IPS-NIHi7 (cell line): ENCODE measurements around the gene FLT4.
A peak's percentile ranks its signal among the peaks of the same experiment; 100 is the strongest.
"Not testable (repeated sequence)": the region's sequence is repeated elsewhere in the genome, so short reads cannot be mapped to it uniquely, and the experiment has no call there.

Experiments
- DNase-seq: peaks from one replicate; pipeline ENCODE4 v3.0.0; 2012; ENCODE audit warnings: mixed read lengths; ENCODE audit errors: extremely low spot score

Gene FLT4

DNA sequence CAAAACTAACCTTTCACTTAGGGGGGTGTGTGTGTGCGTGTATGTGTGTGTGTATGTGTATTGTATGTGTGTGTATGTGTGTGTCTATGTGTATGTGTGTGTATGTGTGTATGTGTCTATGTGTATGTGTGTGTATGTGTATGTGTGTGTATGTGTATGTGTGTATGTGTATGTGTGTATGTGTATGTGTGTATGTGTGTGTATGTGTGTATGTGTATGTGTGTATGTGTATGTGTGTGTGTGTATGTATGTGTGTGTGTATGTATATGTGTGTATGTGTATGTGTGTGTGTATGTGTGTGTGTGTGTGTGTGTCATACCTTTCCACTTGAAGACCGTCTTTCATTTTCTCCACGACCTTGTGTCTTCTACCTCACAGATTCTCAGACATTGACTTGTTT lies 20.8 kb upstream of the FLT4 start:
- DNase-seq: no peak

GRCh38 chr5:180669661-180670060 lies 20.3 kb upstream of the FLT4 start:
- no peak for DNase-seq

GRCh38 chr5:180668835-180669596 lies 19.6 kb upstream of the FLT4 start:
- DNase-seq: no peak

GRCh38 chr5:180666812-180667211 lies 17.4 kb upstream of the FLT4 start:
- no peak for DNase-seq

- no peak for DNase-seq
These were observed 16.4 kb upstream of the FLT4 start for GRCh38 chr5:180665682-180666404.

DNA sequence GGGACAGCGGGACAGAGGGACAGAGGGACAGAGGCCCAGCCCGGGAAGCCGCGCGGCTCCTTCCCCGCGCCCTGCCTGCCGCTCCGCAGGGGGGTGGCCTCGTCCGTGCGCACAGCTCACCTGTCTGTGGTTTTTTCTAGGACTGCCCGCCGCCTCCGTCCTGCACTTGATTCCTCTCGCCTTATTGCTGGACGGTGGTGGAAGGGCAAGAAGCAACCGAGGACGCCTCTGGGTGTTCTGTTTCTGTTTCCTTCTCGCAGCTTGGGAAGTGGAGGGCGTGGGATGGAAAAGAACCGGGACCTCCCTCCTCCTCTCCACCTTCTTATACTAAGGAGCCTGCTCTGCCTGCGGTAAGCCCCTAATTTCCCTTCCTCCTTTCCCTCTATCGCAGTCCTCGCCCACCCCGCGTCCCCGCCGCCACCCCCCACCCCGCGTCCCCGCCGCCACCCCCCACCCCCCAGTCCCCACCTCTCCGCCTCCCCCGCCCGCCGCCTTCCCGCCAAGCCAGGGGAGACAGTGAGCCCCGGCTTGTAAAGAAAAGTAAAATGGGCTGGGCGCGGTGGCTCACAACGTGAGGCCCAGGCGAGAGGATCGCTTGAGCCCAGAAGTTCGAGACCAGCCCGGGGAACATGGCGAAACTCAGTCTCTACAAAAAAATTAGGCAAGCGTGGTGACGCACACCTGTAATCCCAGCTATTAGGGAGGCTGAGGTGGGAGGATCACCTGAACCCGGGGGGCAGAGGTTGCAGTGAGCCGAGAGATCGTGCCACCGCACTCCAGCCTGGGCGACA lies 9.6 kb upstream of the FLT4 start:
- DNase-seq: no peak

DNA sequence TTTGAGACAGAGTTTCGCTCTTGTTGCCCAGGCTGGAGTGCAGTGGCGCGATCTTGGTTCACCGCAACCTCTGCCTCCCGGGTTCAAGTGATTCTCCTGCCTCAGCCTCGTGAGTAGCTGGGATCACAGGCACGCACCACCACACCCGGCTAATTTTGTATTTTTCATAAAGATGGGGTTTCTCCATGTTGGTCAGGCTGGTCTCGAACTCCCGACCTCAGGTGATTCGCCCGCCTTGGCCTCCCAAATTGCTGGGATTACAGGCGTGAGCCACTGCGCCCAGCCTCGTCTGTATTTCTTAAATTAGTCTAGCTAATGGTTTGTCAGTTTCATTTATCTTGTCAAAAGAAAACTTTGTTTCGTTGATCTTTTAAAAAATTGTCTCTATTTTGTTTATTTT lies 5.8 kb upstream of the FLT4 start:
- not testable (repeated sequence) for DNase-seq

- no peak for DNase-seq
These were observed 3.4 kb upstream of the FLT4 start for GRCh38 chr5:180652771-180653170.

DNA sequence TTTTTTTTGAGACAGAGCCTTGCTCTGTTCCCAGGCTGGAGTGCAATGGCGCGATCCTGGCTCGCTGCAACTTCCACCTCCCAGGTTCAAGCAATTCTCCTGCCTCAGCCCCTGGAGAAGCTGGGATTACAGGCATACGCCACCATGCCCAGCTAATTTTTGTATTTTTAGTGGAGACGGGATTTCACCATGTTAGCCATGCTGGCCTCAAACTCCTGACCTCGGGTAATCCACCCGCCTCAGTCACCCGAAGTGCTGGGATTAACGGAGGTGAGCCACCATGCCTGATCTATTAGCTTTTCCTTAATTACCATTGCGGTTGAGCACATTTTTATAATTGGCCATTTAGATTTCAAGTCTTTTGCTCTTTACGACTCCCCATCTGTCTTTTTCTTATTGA lies 2.9 kb upstream of the FLT4 start:
- DNase-seq: no peak

DNA sequence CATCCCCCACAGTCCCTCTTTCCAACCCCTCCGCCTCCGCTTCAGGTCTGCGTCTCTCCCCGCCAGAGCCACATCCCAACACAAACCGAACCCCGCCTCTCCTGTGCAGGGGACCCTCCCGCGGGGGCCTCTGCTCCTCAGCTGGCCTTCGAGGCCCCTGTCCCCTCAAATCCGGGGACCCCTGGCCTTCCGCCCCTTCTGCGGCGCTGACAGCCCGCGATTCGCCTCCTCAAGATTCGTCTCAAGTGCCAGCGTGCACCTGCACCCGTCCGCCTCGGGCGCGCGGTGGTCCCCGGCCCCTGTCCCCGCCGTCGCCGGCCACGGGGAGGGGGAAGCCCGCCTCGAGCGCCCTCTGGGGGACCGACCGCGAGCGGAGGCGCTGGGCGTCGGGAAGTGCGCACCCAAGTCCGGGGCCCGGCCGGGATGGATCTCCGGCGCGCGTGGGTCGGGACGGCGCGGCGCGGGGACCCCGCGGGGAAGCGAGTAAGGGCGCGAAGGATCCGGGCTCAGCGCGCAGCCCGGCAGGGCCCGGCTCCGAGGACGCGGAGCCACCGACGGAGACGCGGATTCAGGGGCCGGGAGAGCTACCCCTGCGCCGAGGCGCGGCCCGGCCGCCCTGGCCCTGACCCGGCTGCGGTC lies 623 bp downstream of the FLT4 start:
- DNase-seq: peak; percentile 82

DNA sequence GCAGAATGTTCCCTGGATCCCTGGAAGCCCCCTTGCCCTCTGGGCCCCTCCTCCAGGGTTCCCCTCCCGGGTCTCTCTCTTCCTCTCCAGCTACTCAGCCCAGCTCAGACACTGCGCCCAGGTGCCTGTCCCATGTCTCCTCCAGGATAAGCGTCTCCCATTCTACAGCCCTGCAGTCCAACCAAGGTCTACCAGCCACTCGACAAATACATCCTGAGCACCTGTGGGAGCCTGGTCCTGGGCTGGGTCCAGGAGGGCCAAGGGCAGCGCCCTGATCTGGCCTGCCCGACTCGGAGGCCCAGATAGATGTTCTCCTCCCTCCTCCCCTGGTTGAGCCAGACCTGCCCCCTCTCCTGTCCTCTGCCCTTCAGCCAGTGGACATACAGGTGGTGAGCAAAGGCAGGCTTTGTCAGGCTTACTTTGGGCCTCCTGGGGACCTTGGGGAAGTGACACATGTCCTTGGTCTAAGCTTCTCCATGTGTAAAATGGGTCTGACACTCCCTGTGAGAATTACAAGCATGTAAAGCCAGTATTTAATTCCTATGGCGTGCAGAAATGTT lies 1.4 kb downstream of the FLT4 start:
- DNase-seq: no peak

DNA sequence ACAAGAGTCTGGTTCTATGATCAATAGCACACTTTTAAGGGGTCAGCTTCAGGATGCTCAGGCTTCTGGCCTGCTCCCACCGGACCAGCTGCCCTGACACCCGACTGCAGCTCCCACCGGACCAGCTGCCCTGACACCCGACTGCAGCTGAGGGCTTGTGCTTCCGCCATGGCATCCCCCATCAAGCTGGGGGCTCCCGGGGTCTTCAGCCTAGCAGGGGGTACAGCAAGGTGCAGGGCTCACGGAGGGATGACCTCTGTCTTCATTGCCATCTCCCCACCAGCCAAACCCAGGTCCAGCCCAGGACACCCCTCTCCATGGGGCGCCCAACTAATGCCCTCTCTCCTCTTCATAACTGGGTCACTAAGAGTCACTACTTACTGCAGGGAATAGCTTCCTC lies 1.9 kb downstream of the FLT4 start:
- DNase-seq: no peak

GRCh38 chr5:180646963-180647305 lies 2.5 kb downstream of the FLT4 start:
- no peak for DNase-seq

GRCh38 chr5:180646289-180646962 lies 3.0 kb downstream of the FLT4 start:
- no peak for DNase-seq

GRCh38 chr5:180645274-180646204 lies 3.9 kb downstream of the FLT4 start:
- DNase-seq: no peak

DNA sequence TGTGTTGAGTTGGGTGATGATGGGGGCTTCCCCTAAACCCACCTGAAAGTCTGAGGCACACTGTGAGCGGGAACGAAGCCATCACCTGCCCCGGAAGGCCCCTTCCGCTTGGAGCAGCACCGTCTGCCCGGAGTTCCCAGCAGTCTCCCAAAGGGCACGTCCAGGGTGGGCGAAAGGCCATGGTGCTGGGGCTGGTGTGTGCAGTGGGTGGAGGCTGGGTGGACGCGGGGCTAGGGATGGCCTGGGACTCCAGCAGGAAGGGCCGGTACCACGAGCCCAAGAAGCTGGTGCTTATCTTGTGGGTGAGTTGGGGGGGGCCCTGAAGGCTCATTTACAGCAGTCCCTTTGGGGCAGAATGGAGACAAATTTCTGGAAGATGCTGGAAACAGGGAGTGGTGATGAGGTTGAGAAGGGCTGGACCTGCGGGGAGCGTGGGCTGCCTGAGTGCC lies 4.6 kb downstream of the FLT4 start:
- no peak for DNase-seq

- no peak for DNase-seq
These were observed 5.1 kb downstream of the FLT4 start for GRCh38 chr5:180644129-180644824.

DNA sequence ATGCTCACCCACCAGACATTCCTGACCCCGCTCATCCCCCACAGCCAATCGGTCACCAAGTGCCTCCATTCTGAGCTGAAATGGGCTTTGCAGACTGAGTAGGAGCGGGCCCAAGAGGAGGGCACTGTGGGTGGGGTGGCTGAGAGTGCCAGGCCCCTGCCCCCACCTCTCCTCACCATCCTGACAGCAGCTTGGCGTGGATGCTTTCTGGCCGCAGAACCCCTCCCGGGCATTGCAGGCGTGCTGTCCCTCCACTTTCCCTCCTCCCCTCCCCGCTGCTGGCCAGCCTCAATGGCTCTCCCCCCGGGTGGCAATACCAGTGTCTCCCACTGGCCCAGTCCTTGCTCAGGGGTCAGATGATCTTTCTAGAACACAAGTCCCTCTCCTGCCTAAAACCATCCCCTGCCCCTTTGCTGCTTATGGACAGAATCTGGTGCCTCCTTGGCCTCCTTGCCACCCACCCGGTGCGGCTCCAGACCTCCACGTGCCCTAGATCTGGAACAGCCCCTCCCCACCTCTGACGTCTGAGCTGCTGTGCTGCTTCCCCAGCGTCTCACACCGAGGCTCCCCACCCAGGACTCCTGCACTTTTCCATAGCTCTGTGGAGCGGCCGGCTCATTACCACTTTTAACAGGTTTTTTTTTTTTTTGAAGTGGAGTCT lies 6.1 kb downstream of the FLT4 start:
- DNase-seq: no peak

- no peak for DNase-seq
These were observed 6.6 kb downstream of the FLT4 start for GRCh38 chr5:180642779-180643178.
